HepG2 (cell line): ENCODE measurements around the gene PARVA.

Experiments used
- CTCF ChIP-seq: sonication (generic); formaldehyde crosslinking; IDR thresholded peaks from 2 replicates; pipeline ENCODE4 v1.5.0; 2020; ENCODE audit warnings: mild to moderate bottlenecking, missing genetic modification reagents, moderate library complexity
- E2F5 ChIP-seq: sonication (generic); formaldehyde crosslinking; conservative IDR thresholded peaks from 2 replicates; pipeline ENCODE4 v1.4.0; 2020; ENCODE audit warnings: missing genetic modification reagents
- HINFP ChIP-seq: sonication (generic); formaldehyde crosslinking; IDR thresholded peaks from 2 replicates; pipeline ENCODE4 v1.4.0; 2020; ENCODE audit warnings: low read depth, mild to moderate bottlenecking, missing genetic modification reagents
- KDM5A ChIP-seq: fragments of 200-600 bp; sonication (generic); IDR thresholded peaks from 2 replicates; pipeline ENCODE4 v1.7.0; 2018; ENCODE audit warnings: antibody characterized with exemption, mild to moderate bottlenecking, low read length, borderline replicate concordance
- POLR2A ChIP-seq, 2 experiments: IDR thresholded peaks; 2 replicates each; pipeline ENCODE4 v1.6.1; 2011; ENCODE audit warnings: low read depth in 2 of 2, low read length in 2 of 2, mild to moderate bottlenecking in 1 of 2, moderate library complexity in 1 of 2; ENCODE audit not compliant: insufficient read depth in 1 of 2
- ZNF431 ChIP-seq: sonication (generic); formaldehyde crosslinking; IDR thresholded peaks from 2 replicates; pipeline ENCODE4 v1.9.0; 2022; ENCODE audit warnings: missing genetic modification reagents, low read depth, mild to moderate bottlenecking, borderline replicate concordance
- TF ChIP-seq, protein P1 (sequence below): IDR thresholded peaks from 2 replicates; pipeline ENCODE4 v1.6.1; 2012; ENCODE audit warnings: inconsistent platforms

- no peak for TF ChIP-seq HINFP (CRISPR knock-in tag)
- no peak for TF ChIP-seq E2F5 (CRISPR knock-in tag)
- no peak for TF ChIP-seq CTCF (CRISPR knock-in tag)
- TF ChIP-seq, protein P1, sequence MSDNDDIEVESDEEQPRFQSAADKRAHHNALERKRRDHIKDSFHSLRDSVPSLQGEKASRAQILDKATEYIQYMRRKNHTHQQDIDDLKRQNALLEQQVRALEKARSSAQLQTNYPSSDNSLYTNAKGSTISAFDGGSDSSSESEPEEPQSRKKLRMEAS, result no peak
- TF ChIP-seq ZNF431 (CRISPR knock-in tag), result no peak
- no peak for TF ChIP-seq POLR2A (IDR thresholded peaks at IDR 0.05; ENCODE audit: insufficient read depth in 1 of 2, low read depth in 2 of 2, low read length in 2 of 2)
- no peak for TF ChIP-seq KDM5A
Measured at GRCh38 chr11:12394601-12395000, 17.2 kb downstream of the PARVA start.
